Measurements from ENCODE around the gene FLYWCH1.

The FLYWCH1 gene

GRCh38 chr16:2900526-2901075 is 11.1 kb upstream of the FLYWCH1 start:
- DNase-seq = no peak

GRCh38 chr16:2902337-2903130 is 9.2 kb upstream of the FLYWCH1 start:
- no peak for DNase-seq

GRCh38 chr16:2904100-2904921 is 7.4 kb upstream of the FLYWCH1 start:
- peak; percentile 94 for DNase-seq

- no peak for DNase-seq
Observed at GRCh38 chr16:2904922-2905240, 6.8 kb upstream of the FLYWCH1 start.

GRCh38 chr16:2905241-2905987 is 6.3 kb upstream of the FLYWCH1 start:
- DNase-seq = peak; percentile 98

- DNase-seq = no peak
Observed at GRCh38 chr16:2905988-2906387, 5.7 kb upstream of the FLYWCH1 start.

GRCh38 chr16:2907084-2907753 is 4.5 kb upstream of the FLYWCH1 start:
- DNase-seq = peak; percentile 75

- DNase-seq = no peak
Observed at GRCh38 chr16:2910441-2910969, 1.2 kb upstream of the FLYWCH1 start.

- peak; percentile 80 for DNase-seq
Observed at GRCh38 chr16:2912330-2913199, 834 bp downstream of the FLYWCH1 start.

- DNase-seq = no peak
Observed at GRCh38 chr16:2913603-2914002, 1.9 kb downstream of the FLYWCH1 start.

- no peak for DNase-seq
Observed at GRCh38 chr16:2914233-2914632, 2.5 kb downstream of the FLYWCH1 start.

- DNase-seq = no peak
Observed at GRCh38 chr16:2915196-2915929, 3.6 kb downstream of the FLYWCH1 start.

- peak; percentile 94 for DNase-seq
Observed at GRCh38 chr16:2919511-2920255, 8.0 kb downstream of the FLYWCH1 start.

- DNase-seq = no peak
Observed at GRCh38 chr16:2923481-2923880, 11.8 kb downstream of the FLYWCH1 start.

GRCh38 chr16:2924901-2925755 is 13.4 kb downstream of the FLYWCH1 start:
- DNase-seq = peak; percentile 65

- DNase-seq = peak; percentile 40
Observed at GRCh38 chr16:2925951-2926649, 14.4 kb downstream of the FLYWCH1 start.

GRCh38 chr16:2926650-2926999 is 14.9 kb downstream of the FLYWCH1 start:
- no peak for DNase-seq

GRCh38 chr16:2927010-2927646 is 15.4 kb downstream of the FLYWCH1 start:
- peak; percentile 96 for DNase-seq
